ENCODE data around the gene LRRC25.
"Not testable (repeated sequence)": the region's sequence is repeated elsewhere in the genome, so short reads cannot be mapped to it uniquely, and the experiment has no call there.

Gene LRRC25

DNA sequence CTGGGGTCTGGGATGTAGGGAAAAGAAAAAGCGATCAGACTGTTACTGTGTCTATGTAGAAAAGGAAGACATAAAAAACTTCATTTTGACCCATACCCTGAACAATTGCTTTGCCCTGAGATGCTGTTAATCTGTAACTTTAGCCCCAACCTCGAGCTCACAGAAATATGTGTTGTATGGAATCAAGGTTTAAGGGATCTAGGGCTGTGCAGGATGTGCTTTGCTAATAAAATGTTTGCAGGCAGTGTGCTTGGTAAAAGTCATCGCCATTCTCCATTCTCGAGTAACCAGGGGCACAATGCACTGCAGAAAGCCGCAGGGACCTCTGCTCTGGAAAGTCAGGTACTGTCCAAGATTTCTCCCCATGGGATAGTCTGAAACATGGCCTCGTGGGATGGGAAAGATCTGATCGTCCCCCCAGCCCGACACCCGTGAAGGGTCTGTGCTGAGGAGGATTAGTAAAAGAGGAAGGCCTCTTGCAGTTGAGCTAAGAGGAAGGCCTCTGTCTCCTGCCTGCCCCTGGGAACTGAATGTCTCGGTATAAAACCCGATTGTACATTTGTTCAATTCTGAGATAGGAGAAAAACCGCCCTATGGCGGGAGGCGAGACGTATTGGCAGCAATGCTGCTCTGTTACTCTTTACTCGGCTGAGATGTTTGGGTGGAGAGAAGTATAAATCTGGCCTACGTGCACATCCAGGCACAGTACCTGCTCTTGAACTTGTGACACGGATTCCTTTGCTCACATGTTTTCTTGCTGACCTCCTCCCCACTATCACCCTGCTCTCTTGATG lies 5.2 kb upstream of the LRRC25 start:
- not testable (repeated sequence) for DNase-seq (ENCODE audit: low spot score)

DNA sequence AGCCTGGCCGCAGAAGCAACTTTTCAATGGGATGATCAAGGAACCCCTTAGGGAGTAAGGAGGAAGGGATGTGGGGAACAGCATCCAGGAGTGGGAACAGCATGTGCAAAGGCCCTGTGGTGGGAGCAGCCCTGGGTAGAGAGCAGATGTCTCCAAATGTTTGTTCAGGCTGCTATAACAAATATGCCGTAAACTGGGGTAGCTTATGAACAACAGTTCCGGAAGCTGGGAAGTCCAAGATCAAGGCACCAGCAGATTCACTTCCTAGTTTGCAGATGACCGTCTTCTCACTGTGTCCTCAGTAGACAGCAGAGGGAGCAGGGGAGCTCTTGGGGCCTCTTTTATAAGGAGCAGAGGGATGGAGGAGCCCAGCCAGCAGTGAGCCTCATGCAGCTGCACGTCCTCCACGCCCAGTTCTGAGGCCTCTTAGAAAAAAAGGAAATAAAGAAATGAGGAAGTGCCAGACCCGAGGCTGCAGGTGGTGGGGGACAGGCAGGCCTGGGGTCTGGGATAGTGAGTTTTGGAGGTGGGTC lies 4.2 kb upstream of the LRRC25 start:
- DNase-seq (ENCODE audit: low spot score), result no peak

DNA sequence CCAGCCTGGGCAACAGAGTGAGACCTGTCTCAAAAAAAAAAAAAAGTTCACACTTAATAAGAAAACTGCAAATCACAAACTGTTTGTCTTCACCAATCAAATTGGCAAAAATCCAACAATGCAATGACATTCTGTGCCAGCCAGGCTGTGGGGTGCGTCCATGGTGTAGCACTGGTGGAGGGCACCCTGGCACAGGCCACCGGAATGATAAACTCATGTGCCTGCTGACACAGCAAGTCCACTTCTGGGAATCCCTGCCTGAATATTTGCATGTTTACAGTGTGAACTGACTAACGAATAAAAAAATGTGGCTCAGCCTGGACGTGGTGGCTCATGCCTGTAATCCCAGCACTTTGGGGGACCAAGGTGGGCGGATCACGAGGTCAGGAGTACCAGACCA lies 1.6 kb upstream of the LRRC25 start:
- DNase-seq (ENCODE audit: low spot score), result no peak

DNA sequence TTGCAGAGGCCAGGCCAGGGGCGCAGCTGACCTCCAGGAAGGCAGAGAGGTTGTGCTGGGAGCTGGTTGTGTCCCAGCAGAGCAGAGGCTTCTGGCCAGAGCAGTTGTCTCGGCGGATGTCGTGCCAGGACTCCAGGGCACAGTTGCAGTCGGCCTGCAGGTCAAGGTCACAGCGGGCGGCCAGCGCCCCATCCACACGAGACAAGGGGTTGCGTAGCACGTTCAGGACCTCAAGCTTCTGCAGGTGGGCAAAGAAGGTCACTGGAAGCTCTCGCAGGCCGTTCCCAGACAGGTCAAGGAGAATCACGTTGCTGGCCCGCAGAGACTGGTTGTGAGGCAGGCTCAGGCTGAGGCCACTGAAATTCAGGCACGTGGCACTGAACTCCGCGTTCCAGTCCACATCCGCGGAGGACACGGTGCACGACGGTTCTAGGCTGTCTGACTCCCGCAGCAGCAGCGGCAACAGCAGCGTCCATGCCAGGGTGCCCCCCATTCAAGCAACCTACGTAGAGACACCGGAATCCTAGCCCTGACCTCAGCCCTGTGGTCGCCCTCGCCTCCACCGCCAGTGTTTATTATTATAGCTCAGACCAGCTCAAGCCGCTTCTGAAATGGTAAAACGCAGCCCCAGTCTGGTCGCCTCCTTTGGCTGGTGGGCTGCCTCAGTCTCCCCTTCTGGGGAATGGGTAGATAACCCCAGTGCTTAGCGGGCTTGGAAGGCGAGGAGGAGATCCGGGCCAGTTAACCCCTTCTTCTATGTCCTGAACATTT lies 766 bp downstream of the LRRC25 start:
- no peak for DNase-seq (ENCODE audit: low spot score)

DNA sequence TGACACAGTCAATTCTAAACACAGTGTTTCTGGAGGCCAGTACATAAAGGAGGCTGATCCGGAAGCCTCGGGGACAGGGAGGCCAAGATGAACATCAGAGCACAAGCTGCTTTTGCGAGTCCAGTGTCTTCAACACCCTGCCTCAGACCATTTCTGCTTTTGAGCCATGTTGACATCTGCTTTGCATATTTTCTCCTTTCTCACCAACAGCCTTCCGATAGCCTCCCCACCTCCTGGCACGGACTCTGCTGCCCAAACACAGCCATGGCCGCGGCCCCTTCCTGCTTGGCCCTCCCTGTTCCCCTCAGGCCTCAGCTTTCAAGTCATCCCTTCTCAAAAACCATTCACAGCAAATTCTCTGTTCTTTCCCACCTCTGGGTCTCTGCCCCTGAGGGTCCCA lies 3.6 kb downstream of the LRRC25 start:
- no peak for DNase-seq (ENCODE audit: low spot score)

DNA sequence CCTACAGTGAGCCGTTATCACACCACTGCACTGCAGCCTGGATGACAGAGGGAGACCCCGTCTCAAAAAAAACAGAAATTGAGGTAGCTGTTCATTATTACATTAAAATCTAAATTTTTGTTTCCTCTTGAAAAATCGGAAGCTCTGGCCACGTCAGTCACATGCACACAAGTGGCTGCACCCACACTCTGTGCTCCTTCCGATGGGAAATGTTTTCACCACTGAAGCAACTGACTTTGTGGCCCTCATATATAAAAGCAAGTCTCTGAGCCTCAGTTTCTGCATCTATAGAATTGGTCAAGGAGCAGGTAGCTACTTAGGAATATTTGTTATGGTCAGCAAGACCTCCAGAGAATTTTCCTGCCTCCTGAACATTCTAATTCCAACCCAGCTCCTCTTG lies 4.5 kb downstream of the LRRC25 start:
- no peak for DNase-seq (ENCODE audit: low spot score)

DNA sequence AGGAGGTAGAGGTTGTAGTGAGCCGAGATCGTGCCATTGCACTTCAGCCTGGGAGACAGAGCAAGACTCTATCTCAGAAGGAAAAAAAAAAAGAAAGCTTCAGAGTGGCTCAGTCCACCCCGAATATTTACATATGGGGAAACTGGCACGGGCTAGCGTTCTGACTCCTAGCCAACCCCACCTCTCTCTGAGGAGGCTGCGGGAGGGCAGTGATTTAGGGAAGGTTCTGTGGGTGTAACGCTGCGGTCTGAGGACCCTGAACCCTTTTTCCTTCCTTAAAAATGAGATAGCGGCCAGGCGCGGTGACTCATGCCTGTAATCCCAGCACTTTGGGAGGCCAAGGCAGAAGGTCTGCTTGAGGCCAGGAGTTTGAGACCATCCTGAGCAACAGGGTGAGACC lies 5.0 kb downstream of the LRRC25 start:
- no peak for DNase-seq (ENCODE audit: low spot score)

DNA sequence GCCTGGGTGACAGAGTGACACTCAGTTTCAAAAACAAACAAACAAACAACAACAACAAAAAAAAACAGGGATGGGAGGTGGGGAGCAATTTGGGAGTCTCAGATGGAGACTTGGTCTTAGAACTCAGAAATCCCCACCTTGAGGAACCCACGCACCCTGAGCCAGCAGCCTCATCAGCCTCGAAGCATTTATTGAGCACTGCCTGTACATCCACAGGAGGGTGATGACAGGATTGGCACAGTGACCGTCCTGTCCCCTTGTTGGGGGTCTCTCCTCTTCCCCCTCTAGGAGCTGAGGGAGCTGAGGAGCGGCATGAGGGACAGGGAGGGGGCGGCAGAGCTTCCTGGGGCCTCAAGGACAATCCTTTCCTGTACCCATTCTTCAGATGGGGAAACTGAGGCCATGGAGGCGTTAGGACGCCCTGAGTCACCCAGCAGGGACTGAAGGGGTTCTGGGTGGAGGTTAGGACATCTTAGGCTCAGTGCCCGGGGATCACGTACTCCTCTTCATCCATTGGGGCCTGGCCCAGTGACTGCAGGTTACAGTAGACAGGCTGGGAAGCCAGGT lies 5.8 kb downstream of the LRRC25 start:
- no peak for DNase-seq (ENCODE audit: low spot score)

DNA sequence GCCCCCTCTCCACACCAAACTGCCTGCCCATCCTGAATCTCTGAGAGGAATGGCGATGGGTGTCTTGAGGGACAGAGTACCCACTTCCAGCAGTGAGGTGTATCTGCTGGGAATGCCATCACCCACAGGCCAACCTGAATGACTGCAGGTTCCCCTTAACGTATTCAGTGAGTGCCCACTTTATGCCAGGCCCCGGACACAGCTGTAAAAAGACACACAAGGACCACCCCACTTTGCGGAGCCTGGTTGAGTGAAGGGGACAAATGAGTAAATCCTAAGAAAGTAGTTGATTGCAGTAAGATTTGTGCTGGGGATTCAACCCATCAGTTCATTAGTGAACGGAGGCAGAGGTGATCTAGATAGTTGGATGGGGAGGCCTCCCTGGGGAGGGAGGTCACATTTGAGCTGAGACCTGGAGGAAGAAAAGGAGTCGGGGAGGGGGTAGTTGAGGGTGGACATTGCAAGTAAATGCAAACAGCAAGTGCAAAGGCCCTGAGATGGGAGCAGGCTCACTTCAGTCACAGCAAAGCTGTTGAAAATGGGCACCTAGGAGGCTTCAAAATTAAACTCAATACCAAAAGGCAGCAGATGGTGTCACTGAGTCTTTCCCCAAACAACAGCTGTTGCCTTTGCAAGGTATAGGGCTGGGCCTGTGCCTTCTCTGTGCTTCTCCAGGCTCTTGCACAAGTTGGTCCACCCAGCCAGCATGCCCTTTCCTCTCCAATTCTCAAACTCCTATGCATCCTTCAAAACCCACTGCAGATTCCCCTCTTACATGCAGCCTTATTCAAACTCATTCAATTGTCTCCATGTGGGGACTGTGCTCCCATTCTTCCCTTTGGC lies 7.1 kb downstream of the LRRC25 start:
- DNase-seq (ENCODE audit: low spot score), result no peak

DNA sequence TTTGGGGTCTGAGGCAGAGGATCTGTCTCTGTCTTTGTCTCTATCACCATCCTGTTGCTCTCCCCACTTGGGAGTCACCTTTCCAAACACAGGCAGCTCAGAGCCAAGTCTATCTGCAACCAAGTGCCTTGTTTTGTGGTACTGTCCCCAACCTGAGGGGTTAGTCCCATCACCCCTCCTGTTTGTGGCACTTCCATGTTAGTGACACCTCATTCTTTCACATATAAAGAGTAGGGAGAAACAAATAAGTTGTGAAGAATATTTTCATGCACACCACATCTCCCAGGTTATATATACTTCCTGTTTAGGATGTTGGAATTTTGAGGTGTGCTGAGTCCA lies 7.7 kb downstream of the LRRC25 start:
- DNase-seq (ENCODE audit: low spot score), result no peak

DNA sequence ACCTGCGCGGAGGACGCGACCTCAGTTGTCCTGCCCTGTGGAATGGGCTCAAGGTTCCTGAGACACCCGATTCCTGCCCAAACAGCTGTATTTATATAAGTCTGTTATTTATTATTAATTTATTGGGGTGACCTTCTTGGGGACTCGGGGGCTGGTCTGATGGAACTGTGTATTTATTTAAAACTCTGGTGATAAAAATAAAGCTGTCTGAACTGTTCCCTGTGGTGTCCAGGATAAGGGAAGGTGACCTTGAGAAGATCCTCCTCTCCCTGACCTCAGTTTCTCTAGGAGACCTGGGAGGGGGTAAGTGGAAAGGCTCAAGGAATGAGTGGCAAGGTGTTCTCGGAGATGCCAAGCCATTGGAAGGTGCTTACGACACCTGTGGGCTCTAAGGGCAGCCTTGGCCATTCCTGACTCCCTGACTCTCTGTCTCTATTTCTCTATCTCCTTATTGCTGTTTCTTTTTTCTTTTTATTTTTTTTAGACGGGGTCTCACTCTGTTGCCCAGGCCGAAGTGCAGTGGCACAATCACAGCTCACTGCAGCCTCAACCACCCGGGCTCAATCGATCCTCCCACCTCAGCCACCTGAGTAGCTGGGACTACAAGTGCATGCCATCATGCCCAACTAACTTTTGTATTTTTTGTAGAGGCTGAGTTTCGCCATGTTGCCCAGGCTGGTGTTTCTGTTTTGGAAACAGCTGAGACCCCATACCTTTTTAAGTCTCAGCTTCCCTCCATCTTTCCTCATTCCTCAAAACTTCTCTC lies 8.3 kb downstream of the LRRC25 start:
- no peak for DNase-seq (ENCODE audit: low spot score)

DNA sequence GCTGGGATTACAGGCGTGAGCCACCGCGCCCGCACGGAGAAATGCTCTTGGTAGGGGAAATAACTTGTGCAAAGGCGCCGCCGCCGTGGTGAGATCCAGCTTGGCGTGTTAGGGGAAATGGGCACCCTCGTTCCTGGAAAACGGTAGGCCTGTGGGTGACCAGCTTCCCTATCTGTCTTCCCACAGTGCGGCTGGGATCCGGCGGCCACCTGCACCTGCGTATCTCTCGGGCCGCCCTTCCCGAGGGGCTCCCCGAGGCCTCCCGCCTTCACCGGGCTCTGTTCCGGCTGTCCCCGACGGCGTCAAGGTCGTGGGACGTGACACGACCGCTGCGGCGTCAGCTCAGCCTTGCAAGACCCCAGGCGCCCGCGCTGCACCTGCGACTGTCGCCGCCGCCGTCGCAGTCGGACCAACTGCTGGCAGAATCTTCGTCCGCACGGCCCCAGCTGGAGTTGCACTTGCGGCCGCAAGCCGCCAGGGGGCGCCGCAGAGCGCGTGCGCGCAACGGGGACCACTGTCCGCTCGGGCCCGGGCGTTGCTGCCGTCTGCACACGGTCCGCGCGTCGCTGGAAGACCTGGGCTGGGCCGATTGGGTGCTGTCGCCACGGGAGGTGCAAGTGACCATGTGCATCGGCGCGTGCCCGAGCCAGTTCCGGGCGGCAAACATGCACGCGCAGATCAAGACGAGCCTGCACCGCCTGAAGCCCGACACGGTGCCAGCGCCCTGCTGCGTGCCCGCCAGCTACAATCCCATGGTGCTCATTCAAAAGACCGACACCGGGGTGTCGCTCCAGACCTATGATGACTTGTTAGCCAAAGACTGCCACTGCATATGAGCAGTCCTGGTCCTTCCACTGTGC lies 9.1 kb downstream of the LRRC25 start:
- peak; percentile 98 for DNase-seq (ENCODE audit: low spot score)

DNA sequence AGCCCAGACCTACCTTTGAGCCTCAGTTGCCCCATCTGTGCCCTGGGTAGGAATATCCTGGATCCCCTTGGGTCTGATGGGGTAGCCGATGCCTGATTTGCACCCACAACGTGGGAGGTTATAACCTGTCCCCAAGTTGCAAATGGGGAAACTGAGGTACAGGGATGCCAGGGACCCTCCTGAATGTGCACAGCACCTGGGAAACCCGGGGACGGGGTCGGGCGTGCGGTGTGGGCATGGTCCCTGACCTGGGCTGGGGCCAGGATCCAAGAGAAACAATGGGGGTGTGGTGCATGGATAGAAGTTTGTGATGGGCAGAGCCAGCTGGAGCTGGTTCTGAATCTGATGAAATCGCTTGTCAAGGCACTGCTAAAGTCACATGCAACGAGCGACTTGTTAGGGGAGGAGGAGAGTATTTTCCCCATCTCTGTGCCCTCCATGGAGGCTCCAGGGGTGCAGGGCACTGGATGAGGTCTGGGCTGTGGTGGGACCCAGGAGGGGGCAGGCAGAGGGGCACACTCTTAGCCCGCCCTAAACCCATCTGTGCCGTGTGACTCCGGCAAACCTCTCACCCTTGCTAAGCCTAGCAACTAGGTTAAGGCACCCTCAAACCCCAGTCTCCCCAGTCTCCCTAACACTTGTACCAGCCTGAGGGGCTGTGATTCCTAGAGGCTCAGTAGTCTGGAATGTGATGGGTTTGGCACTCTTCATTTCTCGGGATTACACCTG lies 10.7 kb downstream of the LRRC25 start:
- peak; percentile 33 for DNase-seq (ENCODE audit: low spot score)

DNA sequence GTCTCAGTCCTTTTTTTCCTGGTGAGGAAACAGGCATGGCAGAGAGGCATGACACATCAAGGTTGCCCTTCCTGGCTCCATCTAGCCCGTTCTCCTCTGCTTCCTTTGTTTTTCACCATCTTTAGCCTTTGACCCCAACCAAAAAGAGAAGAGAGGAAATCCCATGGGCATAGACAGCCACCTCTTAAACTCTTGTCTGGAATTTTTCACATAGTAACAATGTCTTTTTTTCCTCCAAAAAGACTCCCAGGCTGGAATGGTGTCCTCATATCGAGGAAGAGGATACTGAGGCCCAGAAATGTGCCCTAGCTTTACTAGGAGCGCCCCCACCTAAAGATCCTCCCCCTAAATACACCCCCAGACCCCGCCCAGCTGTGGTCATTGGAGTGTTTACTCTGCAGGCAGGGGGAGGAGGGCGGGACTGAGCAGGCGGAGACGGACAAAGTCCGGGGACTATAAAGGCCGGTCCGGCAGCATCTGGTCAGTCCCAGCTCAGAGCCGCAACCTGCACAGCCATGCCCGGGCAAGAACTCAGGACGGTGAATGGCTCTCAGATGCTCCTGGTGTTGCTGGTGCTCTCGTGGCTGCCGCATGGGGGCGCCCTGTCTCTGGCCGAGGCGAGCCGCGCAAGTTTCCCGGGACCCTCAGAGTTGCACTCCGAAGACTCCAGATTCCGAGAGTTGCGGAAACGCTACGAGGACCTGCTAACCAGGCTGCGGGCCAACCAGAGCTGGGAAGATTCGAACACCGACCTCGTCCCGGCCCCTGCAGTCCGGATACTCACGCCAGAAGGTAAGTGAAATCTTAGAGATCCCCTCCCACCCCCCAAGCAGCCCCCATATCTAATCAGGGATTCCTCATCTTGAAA lies 11.5 kb downstream of the LRRC25 start, which contains the start of gene GDF15:
Gene GDF15, plus strand, starts transcription at position 484 of the 868 bp plus-strand sequence. Its CDS starts 32 bp downstream, at position 516.
- DNase-seq (ENCODE audit: low spot score), result peak; percentile 67

DNA sequence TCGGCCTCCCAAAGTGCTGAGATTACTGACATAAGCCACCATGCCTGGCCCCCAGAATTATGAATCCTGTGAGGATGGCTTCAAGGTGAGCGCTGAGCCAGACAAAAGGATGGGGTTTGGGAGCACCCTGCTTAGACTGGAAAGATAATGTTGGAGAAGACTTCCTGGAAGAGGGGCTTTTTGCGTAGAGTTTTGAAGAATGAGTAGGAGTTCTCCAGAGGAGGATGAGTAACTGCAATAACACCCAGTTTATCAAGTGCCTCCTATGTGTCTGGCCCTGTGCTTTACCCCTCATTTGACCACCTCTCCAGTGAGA lies 12.1 kb downstream of the LRRC25 start:
- DNase-seq (ENCODE audit: low spot score), result no peak

DNA sequence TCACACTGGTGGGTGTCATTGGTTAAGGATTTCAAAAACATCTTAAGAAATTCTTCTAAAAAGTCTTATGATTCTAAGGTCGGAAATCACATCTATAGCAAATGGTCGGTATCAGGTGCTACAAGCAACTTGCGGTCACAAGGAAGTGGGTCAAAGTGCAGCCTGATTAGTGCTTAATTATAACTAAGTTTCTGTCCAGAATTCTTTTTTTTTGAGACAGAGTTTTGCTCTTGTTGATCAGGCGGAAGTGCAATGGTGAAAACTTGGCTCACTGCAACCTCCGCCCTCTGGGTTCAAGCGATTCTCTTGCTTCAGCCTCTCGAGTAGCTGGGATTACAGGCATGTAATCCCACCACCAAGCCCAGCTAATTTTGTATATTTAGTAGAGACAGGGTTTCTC lies 12.6 kb downstream of the LRRC25 start:
- DNase-seq (ENCODE audit: low spot score), result no peak

DNA sequence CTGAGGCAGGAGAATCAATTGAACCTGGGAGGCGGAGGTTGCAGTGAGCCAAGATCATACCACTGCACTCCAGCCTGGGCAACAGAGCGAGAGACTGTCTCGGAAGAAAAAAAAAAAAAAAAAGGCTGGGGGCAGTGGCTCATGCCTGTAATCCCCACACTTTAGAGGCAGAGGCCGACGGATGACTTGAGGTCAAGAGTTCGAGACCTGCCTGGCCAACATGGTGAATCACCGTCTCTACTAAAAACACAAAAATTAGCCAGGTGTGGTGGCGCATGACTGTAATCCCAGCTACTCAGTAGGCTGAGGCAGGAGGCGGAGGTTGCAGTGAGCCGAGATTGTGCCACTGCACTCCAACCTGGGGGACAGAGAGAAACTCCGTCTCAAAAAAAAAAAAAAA lies 13.8 kb downstream of the LRRC25 start:
- not testable (repeated sequence) for DNase-seq (ENCODE audit: low spot score)

DNA sequence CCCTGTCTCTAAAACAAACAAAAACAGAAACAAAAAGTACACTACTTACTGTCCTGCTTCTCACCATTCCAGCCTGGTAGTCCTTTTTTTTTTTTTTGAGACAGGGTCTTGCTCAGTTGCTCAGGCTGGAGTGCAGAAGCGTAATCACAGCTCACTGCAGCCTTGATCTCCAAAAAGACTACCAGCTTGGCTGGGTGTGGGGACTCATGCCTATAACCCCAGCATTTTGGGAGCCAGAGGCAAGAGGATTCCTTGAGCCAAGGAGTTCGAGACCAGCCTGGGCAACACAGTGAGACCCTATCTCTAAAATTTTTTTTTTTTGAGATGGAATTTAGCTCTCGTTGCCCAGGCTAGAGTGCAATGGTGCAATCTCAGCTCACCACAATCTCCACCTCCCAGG lies 16.6 kb downstream of the LRRC25 start:
- DNase-seq (ENCODE audit: low spot score), result no peak
